ENCODE measurements around the gene LCMT1. TPM values are rescaled to one million over a fixed set of nuclear protein-coding genes. Genes with fewer than 3 reads are reported as not detected.
A peak's percentile ranks its signal among the peaks of the same experiment; 100 is the strongest.

The LCMT1 gene
- total RNA-seq, 1 experiment from 2014 or later, result 44.2 TPM

- TF ChIP-seq SIN3A (IDR thresholded peaks at IDR 0.05; ENCODE audit: borderline replicate concordance, insufficient read depth, low read depth, low read length), result no peak
- TF ChIP-seq TCF7L2 (IDR thresholded peaks at IDR 0.05; ENCODE audit: low read depth, low read length), result no peak
- no peaks in the 10 kb centered on the region for H3K4me1 ChIP-seq (ENCODE audit: control insufficient read depth, insufficient read depth, low read length)
- BruUV-seq (replicated peaks), result TSS peak; percentile 47
- H3K27ac ChIP-seq (ENCODE audit: low read length), result no peak overlapping the region
- H3K36me3 ChIP-seq (ENCODE audit: control insufficient read depth, insufficient read depth, low read length), result peaks cover 7% of the 10 kb centered on the region
- ChIA-PET CTCF (no interaction called here), POLR2A (no interaction called here)
- H3K9me3 ChIP-seq (ENCODE audit: control insufficient read depth, insufficient read depth, low read depth, low read length), result no peaks in the 10 kb centered on the region
- no peak overlapping the region for H3K4me3 ChIP-seq (ENCODE audit: low read depth in 2 of 2, low read length in 2 of 2)
- DNase-seq (ENCODE audit: low read depth, low spot score) (no peak), ATAC-seq (no peak)
- in situ Hi-C loops (cut with HindIII; ENCODE audit: low pct_unique_long_range_greater_than_20kb, low sequenced_read_pairs) (no loop called here), intact Hi-C loops (cut with micrococcal nuclease; ENCODE audit: unreplicated experiment) (no loop called here)
- H3K27me3 ChIP-seq (ENCODE audit: control insufficient read depth, insufficient read depth, low read length), result no peaks in the 10 kb centered on the region
These were observed 59.8 kb downstream of the LCMT1 start for GRCh38 chr16:25171390-25171789.

- H3K4me1 ChIP-seq (ENCODE audit: control insufficient read depth, insufficient read depth, low read length), result no peaks in the 10 kb centered on the region
- H3K27me3 ChIP-seq (ENCODE audit: control insufficient read depth, insufficient read depth, low read length), result no peaks in the 10 kb centered on the region
- POLR2A ChIA-PET, result no interaction called here
- in situ Hi-C loops (cut with HindIII; ENCODE audit: low pct_unique_long_range_greater_than_20kb, low sequenced_read_pairs) (no loop called here), intact Hi-C loops (cut with micrococcal nuclease; ENCODE audit: unreplicated experiment) (no loop called here)
- TF ChIP-seq SIN3A (IDR thresholded peaks at IDR 0.05; ENCODE audit: borderline replicate concordance, insufficient read depth, low read depth, low read length), result no peak
- TF ChIP-seq POLR2AphosphoS5 (IDR thresholded peaks at IDR 0.05; ENCODE audit: low read depth, low read length), result no peak
- TF ChIP-seq CTCF (IDR thresholded peaks at IDR 0.05), result no peak
- TF ChIP-seq REST (IDR thresholded peaks at IDR 0.05; ENCODE audit: insufficient read depth in 1 of 2, low read depth in 2 of 2, low read length in 1 of 2), result no peak
- TF ChIP-seq TCF7L2 (IDR thresholded peaks at IDR 0.05; ENCODE audit: low read depth, low read length), result no peak
- BruUV-seq (replicated peaks), result no TSS peak
- H3K27ac ChIP-seq (ENCODE audit: low read length), result no peak overlapping the region
- no peak for DNase-seq (ENCODE audit: low read depth, low spot score)
- no peak for ATAC-seq
- CTCF ChIA-PET, result no interaction called here
- H3K36me3 ChIP-seq (ENCODE audit: control insufficient read depth, insufficient read depth, low read length), result peaks cover 7% of the 10 kb centered on the region
- no peaks in the 10 kb centered on the region for H3K9me3 ChIP-seq (ENCODE audit: control insufficient read depth, insufficient read depth, low read depth, low read length)
- no peak overlapping the region for H3K4me3 ChIP-seq (ENCODE audit: low read depth in 2 of 2, low read length in 2 of 2)
These were observed 61.3 kb downstream of the LCMT1 start for GRCh38 chr16:25172831-25173230.

GRCh38 chr16:25174285-25174684 lies 62.7 kb downstream of the LCMT1 start:
- TF ChIP-seq REST (IDR thresholded peaks at IDR 0.05; ENCODE audit: insufficient read depth in 1 of 2, low read depth in 2 of 2, low read length in 1 of 2) (no peak), POLR2AphosphoS5 (IDR thresholded peaks at IDR 0.05; ENCODE audit: low read depth, low read length) (no peak), CTCF (IDR thresholded peaks at IDR 0.05) (no peak), SIN3A (IDR thresholded peaks at IDR 0.05; ENCODE audit: borderline replicate concordance, insufficient read depth, low read depth, low read length) (no peak), TCF7L2 (IDR thresholded peaks at IDR 0.05; ENCODE audit: low read depth, low read length) (no peak)
- Histone ChIP-seq H3K4me3 (ENCODE audit: low read depth in 2 of 2, low read length in 2 of 2) (no peak overlapping the region), H3K27ac (ENCODE audit: low read length) (no peak overlapping the region), H3K36me3 (ENCODE audit: control insufficient read depth, insufficient read depth, low read length) (peaks cover 3% of the 10 kb centered on the region; the same call in 1 of the 2 replicates), H3K4me1 (ENCODE audit: control insufficient read depth, insufficient read depth, low read length) (no peaks in the 10 kb centered on the region), H3K9me3 (ENCODE audit: control insufficient read depth, insufficient read depth, low read depth, low read length) (no peaks in the 10 kb centered on the region), H3K27me3 (ENCODE audit: control insufficient read depth, insufficient read depth, low read length) (no peaks in the 10 kb centered on the region)
- intact Hi-C loops (cut with micrococcal nuclease; ENCODE audit: unreplicated experiment) (no loop called here), in situ Hi-C loops (cut with HindIII; ENCODE audit: low pct_unique_long_range_greater_than_20kb, low sequenced_read_pairs) (no loop called here)
- BruUV-seq (replicated peaks), result no TSS peak
- no peak for DNase-seq (ENCODE audit: low read depth, low spot score)
- CTCF ChIA-PET, result interaction anchor here (0.6 kb wide), 1 partner anchor 419 kb away, joined by 3 read pairs; no protein-coding TSS in a partner anchor
- POLR2A ChIA-PET, result no interaction called here
- no peak for ATAC-seq
